GM10266 (cell line): ENCODE data around the gene HSPBAP1.
A peak's percentile ranks its signal among the peaks of the same experiment; 100 is the strongest.

Source experiments
- DNase-seq: peaks from one replicate; pipeline ENCODE4 v3.0.0; 2012; ENCODE audit errors: extremely low spot score
- TF ChIP-seq, protein P1 (sequence below): IDR thresholded peaks from 2 replicates; pipeline ENCODE4 v1.5.1; 2012; ENCODE audit warnings: mild to moderate bottlenecking, low read depth; ENCODE audit not compliant: control insufficient read depth, insufficient read depth; ENCODE audit errors: missing control alignments

Gene HSPBAP1

DNA sequence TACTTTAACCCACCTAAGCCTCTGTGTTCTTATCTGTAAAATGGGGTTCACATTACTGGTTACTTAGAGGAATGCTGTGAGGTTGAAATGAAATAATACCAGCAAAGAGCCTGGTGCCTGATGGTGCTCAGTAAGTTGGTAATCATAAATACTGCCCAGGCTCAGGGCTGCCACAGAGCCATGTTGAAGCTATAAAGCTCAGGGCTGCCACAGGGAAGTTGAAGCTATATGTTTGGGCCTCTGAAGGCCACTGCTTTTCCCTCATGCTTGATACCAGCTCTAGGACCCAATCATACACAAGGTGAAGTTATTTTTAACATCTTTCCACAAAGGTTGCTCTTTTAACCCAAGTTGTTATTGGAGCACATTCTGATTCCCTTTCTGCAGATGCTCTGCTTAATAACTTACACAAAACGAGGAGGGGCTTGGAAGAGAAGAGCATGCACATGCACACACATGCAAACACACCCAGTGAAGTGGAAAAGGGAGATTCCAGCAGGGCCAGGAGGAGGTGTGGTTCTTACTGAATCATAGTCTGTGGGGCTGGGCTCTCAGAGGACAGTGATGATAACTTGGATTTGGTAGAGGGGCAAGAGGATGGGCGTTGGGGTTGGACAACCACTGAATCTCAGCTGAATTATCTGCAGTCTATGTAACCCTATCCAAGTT is 95.5 kb downstream of the HSPBAP1 start:
- peak; percentile 40 for DNase-seq
- TF ChIP-seq, protein P1, sequence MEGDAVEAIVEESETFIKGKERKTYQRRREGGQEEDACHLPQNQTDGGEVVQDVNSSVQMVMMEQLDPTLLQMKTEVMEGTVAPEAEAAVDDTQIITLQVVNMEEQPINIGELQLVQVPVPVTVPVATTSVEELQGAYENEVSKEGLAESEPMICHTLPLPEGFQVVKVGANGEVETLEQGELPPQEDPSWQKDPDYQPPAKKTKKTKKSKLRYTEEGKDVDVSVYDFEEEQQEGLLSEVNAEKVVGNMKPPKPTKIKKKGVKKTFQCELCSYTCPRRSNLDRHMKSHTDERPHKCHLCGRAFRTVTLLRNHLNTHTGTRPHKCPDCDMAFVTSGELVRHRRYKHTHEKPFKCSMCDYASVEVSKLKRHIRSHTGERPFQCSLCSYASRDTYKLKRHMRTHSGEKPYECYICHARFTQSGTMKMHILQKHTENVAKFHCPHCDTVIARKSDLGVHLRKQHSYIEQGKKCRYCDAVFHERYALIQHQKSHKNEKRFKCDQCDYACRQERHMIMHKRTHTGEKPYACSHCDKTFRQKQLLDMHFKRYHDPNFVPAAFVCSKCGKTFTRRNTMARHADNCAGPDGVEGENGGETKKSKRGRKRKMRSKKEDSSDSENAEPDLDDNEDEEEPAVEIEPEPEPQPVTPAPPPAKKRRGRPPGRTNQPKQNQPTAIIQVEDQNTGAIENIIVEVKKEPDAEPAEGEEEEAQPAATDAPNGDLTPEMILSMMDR, result no peak

DNA sequence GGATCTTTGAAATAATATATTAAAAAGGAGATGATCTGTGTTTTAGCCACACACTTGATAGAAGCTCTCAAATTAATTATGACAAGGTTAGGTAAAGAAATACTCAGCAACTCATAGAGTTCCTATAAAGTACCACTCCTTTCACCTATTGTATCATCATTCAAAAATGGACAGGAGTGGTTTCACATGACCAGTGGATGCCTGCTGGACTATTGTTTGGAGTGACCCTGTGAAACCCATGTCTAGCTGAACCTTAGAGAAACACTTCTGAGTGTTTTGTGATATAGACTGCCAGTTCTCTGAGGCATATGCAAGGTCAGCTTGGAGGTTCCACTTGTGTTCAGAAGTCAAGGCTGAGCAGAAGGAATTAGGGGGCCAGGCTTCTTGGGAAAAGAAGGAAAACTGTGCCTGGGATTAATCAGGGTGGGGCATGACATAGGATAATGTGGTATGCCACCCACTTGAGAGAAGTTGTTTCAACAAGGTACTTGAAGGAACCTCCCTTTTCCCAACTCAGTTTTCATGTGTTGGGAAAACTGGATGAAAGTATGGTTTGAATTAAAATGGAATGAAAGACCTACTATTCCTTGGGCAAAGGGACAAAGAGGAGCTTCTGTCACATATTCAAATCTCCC is 97.6 kb downstream of the HSPBAP1 start:
- DNase-seq, result no peak

DNA sequence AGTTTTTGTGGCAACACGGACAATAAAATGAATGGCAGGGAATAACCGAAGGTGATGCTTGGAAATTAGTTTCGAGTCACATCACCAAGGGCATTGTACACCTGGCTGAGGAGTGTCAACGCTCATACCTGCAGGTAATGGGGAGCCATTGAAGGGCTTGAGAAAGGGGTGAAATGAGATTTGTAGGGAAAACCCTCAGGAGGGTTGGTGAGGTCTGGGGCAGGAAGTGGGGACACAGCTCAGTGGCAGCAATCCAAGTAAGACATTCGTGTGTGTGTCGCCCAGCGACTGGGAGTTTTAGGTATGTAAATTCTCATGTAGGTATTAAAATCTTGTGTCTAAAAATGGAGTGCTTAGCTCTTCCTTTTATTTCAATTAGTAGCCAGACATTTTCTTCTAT is 98.7 kb downstream of the HSPBAP1 start:
- DNase-seq, result peak; percentile 27
- TF ChIP-seq, protein P1, result no peak

More for the DNA sequence above, 97.6 kb downstream of the HSPBAP1 start:
- TF ChIP-seq, protein P1, result no peak

DNA sequence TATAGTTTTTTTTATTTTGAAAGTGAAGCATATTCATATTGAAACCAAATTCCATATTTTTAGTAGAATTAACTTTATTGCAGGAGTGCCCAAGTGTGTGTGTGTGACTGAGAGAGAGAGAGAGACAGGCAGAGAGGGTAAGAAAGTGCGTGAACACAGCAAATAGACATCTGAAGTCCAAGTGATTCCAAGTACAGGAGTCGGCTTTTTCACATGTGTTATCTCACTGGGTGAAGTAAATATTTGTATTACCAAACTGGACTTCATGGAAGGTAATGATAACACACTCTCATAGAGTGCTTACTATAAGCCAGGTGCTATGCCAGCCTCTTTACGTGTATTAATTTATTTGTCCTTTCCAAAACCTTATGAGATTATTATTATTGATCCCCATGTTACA is 101.0 kb downstream of the HSPBAP1 start:
- DNase-seq, result no peak
- TF ChIP-seq, protein P1, result no peak

DNA sequence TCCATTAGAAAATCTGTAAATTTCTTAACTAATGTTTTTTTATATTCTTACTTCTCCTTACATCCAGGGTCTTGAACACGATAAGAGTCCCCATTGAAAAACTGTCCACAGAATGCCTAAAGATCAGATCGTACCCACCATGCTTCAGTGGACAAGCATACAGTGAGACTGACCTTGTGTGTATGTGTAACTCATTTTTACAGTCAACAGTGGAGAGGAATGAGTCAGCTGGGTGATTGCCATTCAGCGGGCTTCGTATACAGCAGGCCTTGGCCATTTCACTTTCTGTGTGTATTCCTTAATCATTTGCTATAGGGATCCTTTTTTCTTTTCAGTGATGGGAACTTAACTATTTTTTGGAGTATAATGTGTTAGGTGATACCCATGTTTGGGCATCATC is 102.4 kb downstream of the HSPBAP1 start:
- peak; percentile 20 for DNase-seq
- TF ChIP-seq, protein P1, result no peak

DNA sequence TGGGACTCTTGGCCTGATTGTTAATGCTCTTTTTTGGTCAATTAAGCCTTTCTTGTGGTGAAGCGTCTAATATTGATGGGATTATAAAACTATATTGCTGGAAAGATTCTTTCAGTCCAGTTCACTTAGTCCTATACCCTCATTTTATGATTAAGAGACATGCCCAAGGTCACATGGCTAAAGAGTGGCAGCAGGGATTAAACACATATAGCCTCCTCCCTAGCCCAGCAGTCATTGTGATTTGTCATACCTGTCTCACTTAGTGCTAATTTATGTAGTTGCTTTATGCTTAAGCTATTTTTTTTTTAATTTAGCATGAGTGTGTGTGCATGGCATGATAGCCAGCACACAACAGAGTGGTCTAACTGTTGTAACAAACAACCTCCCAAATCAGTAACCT is 103.5 kb downstream of the HSPBAP1 start:
- no peak for DNase-seq
- TF ChIP-seq, protein P1, result no peak
